Stimulated activated CD4-positive, alpha-beta T cell treated with anti-CD3 and anti-CD28 coated beads, Interleukin-1b, Interleukin-23, amount 100 ng/mL, for 24 hours (primary cell): ENCODE results near the gene SPECC1L.

Experiments used
- DNase-seq, 4 experiments: peaks; one replicate each; pipeline ENCODE4 v3.0.0-alpha.2; 2020; ENCODE audit warnings: low read depth in 4 of 4, low spot score in 1 of 4

The SPECC1L gene

DNA sequence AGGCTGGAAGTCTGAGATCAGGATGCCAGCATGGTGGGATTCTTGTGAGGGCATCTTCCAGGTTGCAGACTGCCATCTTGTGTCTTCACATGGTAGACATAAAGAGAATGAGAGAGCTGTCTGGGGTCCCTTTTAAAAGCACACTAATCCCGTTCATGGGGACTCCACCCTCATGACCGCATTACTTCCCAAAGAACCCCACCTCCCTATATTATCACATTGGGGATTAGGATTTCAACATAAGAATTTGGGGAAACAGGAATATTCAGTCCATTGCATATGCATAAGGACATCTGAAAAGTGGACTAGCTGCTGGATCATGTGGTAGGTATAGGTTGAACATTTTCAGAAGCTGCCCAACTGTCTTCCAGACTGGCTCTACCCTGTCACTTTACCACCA, 123.6 kb downstream of the SPECC1L start:
- no peak for DNase-seq

DNA sequence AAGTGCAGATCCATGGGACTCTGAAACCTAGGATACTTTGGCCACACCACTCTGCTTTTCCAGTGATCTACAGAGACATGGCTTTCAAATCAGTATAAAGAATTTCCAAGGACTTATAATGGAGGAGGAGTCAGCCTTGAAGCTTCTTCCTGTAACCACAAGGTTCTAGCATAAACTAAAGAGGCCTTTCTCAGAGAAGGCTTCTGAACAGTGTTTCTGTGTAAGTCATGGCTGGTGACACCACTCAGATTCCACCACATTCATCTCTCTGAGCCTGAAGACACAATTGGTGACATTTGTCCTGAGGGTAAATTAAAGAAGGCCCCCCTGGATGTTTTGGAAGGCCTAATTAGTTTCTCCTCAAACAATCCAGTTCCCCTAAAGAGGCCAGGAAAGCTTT, 127.8 kb downstream of the SPECC1L start:
- no peak for DNase-seq

DNA sequence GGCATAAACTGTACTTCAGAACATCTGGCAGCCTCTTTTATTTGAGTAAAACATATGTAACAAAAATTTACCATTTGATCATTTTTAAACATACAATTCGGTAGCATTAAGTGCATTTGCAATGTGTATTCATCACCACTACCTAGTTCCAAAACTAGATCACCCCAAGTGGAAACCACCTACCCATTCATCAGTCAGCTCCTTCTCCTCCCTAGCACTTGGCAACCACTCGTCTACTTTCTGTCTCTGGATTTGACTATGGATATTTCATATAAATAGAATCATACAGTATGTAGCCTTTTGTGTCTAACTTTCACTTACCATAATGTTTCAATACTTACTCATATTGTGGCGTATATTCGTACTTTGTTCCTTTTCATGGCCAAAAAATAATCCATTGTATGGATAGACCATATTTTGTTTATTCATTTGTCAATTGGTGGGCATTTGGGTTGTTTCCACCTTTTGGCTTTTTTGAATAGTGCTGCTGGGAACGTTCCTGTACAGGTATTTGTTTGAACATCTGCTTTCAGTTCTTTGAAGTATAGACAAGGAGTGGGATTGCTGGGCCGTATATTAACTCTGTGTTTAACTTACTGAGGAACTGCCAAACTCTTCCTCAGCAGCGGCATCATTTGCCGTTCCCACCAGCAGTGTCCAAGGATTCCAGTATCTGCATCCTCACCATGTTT, 129.5 kb downstream of the SPECC1L start:
- DNase-seq: no peak

DNA sequence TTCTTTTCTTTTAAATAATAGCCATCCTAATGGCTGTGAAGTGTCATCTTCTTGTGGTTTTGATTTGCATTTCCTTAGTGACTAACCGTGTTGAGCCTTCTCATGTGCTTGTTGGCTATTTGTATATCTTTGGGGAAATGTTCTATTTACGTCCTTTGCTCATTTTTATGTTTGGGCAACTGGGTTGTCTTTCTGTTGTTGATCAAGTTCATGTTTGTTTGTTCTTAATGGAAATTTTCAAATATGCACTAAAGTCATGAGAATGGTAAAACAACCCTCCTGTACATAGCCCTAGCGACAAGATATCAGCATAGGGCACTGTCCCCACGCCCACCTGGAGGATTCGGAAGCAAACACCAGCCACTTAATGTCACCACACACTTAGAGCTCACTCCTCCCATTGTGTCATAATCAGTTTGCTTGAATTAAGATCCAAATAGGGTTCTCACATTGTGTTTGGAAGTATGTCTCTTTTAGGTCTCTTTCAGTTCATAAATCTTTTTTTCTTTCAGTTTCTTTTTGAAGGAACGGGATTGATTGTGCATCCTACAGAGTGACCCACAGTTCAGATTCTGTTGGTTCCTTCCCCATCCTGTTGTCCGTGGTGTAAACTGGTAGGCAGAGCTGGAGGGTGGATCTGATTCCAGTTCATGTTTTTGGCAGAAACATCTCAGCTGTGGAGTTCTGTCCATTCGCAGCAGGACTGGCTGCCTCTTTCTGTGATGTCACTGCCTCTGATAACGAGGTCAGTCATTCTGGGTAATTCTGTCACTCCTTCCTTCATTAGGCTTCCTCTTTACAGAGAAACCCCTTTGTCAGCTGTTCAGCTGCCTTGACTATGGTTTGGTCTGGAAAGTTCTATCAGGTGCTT, 130.3 kb downstream of the SPECC1L start:
- no peak for DNase-seq

DNA sequence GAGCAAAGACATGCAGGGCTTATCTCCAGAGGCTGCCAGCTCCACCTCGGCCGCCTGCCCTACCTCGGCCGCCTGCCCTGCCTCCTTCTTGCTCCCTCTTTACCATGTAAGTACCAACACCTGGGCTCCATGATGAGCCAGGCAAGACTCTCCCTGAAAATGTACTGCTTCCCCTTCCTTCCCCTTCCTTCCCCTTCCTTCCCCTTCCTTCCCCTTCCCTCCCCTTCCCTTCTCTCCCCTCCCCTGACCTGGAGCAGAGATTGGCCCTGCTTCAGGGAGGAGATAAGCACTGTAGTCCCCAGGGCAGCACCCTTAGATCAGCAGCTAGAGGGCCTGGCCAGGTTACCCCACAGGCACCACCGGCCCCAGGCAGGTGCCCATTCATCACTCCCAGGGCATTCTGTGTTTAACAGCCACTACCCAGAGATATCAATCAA, 131.3 kb downstream of the SPECC1L start:
- DNase-seq: no peak

DNA sequence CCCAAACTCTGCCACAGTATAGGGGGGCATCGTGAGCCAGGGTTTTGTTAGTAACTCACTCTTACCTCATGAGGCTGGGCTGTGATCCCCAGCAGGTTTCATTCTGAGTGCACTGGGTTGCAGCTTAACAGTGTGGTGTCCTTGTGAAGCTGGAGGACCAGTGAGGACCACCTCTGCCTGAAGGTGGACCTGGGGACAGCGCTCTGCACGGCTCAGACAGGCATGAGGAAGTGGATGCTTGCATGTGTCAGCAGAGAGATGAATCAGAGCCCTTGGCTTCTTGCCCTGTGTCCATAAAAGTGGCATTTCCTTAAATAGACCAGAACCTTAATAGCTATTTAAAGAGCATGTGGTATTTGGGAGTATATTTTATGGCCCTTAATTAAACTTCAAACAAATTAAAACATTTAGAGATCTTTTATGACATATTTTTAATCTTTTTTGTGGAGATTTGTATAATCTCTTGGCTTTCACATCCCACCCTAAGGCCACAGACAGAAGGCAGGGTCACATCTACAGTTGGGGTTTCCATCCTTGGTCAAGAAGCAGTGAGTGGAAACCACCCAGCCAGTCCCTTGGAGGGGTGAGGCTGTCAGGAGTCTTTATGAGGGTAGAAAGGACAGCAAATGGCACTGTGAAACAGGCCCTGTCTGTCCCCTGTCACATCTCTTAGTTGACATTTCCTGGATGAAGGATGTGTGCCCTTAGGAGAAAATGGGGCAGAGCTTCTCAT, 132.0 kb downstream of the SPECC1L start:
- no peak for DNase-seq

DNA sequence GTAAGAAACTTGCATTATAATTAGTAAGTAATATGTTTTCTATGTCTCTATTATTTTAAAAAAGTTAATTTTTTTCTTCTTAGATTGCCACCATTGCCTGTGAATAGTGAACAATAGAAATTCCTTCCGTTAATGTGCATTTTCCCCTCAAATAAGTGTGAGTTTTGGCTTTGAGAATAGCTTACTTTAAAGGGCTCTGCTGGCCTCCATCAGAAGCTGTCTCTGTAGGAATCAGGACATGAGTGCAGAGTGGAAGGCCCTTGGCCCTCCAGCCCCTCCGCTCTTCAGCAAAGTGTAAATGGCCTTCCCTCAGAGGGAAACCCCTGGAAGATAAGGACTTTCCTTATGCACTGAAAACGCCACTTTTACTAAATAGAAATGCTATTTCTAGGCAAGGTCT, 132.7 kb downstream of the SPECC1L start:
- no peak for DNase-seq

DNA sequence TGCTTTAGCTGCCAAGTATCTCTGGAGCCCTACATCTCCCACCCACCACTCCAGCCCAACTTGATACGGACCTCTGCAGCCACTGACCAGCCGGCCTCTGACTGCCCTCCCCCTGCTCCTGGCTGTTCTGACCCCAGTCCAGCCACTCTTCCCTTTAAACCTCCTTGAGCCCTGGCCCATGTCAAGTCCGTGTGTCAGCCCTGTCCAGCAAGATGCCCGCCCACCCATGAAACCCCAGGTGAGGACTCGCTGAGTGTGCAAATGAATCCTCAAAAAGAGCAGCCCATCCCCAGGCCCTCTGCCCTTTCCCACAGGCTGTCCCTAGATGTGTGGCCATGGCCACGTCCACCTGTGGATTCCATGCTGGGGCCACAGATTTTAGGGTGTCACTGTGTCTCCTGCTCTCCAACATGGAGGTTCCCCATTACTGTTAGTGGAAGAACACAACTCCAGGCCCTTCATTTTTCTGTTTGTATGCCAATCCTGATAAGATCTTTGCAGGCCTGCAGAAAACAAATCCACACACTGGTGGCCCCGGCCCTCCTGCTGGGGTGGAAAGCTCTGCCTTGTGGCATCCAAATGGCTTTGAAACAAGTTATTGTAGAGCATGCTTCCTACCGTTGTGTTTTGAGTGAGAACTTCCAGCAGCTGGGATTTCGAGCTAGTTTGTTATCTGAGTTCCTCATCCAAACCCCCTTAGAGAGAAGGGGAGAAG, 134.1 kb downstream of the SPECC1L start:
- DNase-seq: no peak

DNA sequence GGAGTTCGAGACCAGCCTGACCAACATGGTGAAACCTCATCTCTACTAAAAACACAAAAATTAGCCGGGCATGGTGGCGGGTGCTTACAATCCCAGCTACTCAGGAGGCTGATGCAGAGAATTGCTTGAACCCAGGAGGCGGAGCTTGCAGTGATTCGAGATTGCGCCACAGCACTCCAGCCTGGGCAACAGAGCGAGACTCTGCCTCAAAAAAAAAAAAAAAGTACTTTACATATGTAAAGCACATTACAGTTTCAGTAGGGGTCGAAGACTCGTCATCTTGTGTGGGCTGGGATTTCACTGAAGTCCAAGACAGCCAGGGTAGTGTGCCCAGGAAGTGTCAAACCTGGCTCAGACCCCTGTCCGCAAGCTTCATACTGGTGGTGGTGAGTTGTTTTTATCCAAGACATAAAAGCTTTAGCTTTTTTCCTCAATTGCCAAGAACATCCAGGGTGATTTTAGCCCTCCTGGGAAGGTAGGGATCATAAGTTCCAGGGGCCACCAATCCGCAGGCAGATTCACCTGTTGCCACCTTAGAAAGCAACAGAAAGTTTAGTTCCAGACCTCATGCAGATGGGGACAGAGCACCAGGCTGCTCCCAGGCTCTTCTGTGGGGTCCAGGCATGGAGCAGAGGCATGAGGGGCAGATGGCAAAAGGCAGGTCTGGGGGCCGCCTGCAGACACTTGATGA, 135.1 kb downstream of the SPECC1L start:
- DNase-seq: no peak

DNA sequence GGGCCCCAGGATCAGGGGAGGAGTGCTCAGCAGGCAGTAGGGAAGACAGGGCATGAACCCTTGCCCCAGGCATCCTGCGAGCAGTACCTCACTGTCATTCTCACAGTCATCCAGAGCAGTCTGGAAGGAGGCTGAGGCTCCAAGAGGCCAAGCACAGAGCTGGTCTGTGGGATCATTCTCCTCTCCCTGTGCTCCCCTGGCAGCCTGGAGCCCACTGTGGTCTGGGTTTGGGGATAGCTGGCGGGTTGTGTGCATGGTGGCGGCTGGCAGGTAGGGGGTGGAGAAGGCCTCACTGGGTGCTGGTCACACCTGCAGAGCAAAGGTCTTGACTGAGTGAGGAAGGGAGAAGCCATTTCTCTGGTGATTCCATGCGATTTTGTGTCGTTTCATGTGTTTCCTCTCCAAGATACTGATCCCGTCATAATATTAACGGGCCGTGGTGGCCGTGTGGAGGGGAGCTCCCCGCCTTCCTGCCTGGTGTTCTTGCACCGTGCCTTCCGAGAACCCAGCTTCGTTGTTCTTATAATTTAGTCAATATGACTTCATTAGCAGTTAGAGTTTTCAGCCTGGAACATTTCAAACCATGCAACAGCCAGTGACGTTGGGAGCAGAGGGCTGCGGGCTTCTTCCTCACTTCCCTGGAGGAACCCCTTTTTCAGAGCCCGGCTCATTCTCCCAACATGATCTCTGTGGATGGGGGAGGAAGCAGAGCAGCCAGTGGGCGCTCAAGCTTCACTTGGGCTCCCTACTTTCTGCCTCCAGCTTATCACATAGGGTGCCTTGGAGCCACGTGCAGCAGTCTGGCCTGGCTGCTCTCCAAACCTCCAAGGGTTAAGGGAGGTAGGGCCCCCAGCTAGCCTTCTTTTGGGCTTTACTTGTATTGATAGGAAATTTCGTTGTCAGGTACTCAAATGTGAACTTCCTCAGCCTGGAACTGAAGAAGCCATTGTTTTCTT, 136.0 kb downstream of the SPECC1L start:
- no peak for DNase-seq

DNA sequence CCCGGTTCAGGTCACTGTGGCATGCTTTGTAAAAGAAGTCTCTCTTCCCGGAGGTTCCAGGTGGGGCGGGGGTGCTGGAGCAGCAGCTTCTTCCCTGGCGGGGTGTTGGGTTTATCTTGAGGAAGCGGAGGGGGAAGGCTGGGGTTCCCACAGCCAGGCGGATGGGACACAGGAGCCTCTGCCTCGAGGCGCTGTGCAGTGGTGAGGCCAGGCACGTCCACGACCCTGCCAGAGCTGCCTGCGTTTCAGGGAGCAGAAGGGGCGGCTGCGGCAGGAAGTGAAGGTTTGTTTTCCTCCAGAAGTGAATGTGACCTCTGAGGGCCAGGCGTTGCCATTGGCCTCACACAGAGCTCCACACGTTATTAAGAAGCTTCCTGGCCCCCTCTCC, 136.6 kb downstream of the SPECC1L start:
- no peak for DNase-seq

DNA sequence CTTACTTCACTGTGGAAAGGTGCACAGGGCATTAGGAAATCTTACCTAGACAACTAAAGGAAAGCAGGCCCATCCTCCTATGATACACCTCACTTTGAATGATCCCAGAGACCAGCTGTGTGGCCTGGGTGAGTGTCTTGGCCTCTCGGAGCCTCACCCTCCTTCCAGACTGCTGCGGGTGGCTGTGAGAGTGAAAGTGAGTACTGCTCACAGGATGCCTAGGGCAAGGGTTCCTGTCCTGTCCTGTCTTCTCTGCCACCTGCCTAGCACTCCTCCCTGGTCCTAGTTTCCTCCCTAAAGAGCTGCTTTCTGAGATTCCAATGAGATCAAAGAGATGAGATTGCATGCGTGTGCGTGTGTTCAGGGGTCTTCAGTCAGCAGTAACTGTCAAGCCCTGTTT, 137.3 kb downstream of the SPECC1L start:
- DNase-seq: no peak

DNA sequence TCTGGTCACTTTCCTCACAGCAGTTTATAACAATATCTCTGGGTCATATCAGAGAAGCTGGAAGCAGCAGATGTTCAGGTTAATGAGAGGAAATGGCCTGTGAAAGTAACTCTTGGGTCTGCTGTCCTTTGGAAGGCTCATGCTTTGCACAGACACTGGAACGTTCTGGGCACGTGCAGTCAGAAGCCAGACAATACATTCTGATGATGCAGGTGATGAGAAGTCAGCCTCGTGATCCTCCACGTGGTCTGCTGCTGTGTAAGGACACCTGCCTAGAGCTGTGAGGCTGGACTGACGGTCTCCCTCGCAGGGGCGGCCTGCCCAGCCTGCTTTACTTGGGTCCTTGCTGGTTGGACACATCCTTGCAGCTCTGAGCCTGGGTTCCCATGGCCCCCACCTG, 138.0 kb downstream of the SPECC1L start:
- no peak for DNase-seq

DNA sequence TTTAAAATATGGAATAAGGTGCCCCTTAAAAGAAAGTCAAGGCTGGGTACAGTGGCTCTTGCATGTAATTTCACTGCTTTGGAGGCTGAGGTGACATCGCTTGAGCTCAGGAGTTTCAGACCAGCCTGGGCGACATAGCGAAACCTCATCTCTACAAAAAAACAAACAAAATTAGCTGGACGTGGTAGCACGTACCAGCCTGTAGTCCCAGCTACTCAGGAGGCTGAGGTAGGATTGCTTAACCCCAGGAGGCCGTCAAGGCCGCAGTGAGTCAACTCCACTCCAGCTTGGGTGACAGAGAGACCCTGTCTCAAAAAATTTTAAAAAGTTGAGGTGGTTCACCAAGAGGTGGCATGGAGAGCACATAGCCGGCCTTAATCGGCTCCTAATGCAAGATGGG, 139.1 kb downstream of the SPECC1L start:
- DNase-seq: no peak

DNA sequence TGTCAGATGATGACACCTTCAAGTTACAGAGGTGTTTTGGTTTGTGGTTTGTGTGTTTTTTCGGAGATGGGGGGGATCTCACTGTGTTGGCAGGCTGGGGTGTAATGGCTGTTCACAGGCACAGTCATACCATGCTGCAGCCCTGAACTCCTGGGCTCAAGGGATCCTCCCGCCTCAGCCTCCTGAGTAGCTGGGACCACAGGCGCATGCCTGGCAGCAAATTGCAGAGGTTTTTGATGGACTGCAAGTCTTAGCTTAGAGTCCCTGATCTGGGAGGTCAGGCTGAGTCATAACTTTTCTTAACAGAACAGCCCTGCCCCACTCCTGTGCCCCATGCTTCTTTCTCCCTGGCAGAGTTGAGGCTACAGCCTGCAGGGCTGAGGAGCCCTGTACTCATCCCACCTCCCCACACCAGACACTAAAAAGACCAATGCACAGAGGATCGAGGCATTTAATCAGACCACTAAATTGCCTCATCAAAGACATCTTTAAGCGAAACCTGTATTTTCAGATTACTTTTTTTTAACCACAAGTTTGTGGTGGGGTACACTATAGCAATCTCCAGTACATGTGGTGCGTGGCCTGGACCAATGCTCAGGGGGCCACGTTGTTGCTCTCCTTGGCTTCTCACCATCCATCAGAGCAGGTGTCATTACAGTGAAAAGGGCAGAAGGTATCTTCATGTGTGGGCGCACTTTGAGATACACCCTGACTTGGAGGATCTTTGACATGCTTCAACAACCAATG, 139.7 kb downstream of the SPECC1L start:
- no peak for DNase-seq

DNA sequence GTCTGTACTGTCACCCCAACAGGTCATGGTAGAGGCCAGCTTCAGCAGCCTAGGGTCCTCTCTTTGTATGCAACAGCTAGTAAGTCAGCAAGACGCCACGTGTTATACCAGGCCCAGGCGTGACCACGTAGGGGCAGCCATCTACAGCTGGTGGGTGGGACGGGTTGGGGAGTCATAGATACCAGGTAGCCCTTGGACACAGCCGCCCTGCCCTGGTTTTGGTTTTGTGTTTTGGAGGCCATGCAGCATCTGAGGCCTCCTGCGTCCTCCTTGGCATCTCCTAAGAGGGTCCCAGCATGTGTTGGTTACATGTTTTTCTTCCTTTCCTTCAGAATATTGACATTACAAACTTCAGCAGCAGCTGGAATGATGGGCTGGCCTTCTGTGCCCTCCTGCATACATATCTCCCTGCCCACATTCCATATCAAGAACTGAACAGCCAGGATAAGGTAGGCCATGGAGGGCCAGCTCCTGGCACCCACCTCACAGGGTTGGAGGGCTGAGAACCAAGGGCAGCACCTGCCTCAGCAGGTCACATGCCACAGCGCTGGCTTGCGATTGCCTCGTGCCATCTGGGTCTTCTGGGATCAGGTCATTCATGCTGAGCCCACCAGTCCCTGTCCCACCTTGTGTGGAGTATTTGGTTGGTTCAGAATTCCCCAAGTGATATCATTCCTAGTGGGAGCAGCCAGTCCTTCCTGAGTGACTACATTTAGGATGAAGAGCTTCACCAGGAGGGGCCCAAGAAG, 140.8 kb downstream of the SPECC1L start:
- no peak for DNase-seq

DNA sequence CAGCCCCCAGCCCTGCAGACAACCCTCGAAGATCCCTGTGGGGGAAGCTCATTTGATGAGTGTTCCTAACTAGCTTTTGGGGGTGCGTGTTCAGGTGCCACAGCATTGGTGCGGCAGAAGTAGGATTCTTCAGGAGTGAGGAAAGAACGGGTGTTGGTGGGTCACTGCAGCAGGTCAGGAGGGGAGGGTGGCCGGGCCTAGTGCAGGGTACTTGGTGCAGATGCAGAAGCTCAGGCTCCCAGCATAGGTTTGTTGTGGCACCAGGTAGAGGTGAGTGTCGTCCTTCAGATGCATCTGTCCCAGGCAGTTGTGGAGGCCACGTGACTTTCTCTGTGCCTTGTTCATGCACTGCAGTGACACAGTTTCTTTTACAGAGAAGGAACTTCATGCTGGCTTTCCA, 141.6 kb downstream of the SPECC1L start:
- DNase-seq: no peak

DNA sequence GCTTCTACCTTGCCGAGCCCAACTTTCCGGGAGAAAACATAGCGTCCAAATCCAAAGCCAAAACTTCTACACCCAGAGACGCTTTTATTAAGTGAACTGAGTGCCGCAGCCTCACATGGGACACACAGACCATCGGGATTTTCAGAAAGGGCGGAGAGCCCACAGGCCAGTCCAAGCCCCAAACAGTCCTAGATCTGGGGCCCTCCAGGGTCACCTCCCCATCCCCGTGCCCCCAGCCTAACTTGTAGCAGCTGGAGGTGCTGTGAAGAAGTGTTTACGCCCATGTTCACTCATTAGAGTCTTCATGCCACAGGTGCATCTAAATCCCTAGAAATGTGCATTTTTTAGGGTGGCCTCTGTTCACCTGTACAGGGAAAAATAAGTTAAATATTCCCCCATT, 142.6 kb downstream of the SPECC1L start:
- DNase-seq: no peak
